HepG2 (cell line): ENCODE results near the gene KIF26B. TPM values are rescaled to one million over a fixed set of nuclear protein-coding genes. Genes with fewer than 3 reads are reported as not detected.

Source experiments
- ATAC-seq: fragments of 200-7000 bp; cut with Tn5 transposase; 3 replicates; pipeline ENCODE4 v1.9.1; 2020; ENCODE audit warnings: mild to moderate bottlenecking, moderate library complexity
- BruUV-seq: library from RNA; stranded (reverse); fragments of 400-500 nt; replicated peaks from 2 replicates; lab custom pipeline; 2021; lab: Mats Ljungman, UMichigan
- CTCF ChIA-PET: fragments of 300-600 bp; formaldehyde crosslinking; extraction: SDS; loops from one replicate; lab custom pipeline; 2021; ENCODE audit warnings: low total read pairs, inconsistent platforms, low intra/inter-chr PET ratio; lab: Yijun Ruan, JAX
- POLR2A ChIA-PET: fragments of 350-600 bp; sonication (Branson Sonifier 250); formaldehyde crosslinking; loops from one replicate; lab custom pipeline; 2020; ENCODE audit warnings: antibody characterized with exemption, inconsistent platforms; lab: Yijun Ruan, JAX
- DNase-seq: peaks from one replicate; pipeline ENCODE4 v3.0.0-alpha.2; 2015; ENCODE audit warnings: low spot score
- FAIRE-seq: peaks from 3 replicates; lab custom pipeline; 2011; peaks lifted over from hg19 to GRCh38; lab: Jason Lieb, UNC
- H2AFZ ChIP-seq: one replicate; pipeline ENCODE4 v1.6.1; 2011; ENCODE audit warnings: low read length, inconsistent platforms
- H3K27ac ChIP-seq: fragments of 300-600 bp; 3 replicates; pipeline ENCODE4 v1.8.0; 2011; ENCODE audit warnings: mixed run types, mild to moderate bottlenecking, mixed read lengths, low read length, inconsistent platforms; ENCODE audit not compliant: insufficient read depth; ENCODE audit errors: extremely low read length
- H3K27me3 ChIP-seq, 2 experiments: fragments of 200-600 bp in 1 of 2; 2 replicates in 1 of 2; 3 replicates in 1 of 2; pipeline versions ENCODE4 v1.6.0 to v1.8.0; 2011; ENCODE audit warnings: low read length in 2 of 2, mild to moderate bottlenecking in 2 of 2, moderate library complexity in 2 of 2, inconsistent platforms in 1 of 2; ENCODE audit not compliant: insufficient read depth in 2 of 2, control insufficient read depth in 1 of 2
- H3K36me3 ChIP-seq, 2 experiments: fragments of 200-600 bp in 1 of 2; replicated peaks in 1 of 2; 2 replicates in 1 of 2; 3 replicates in 1 of 2; pipeline versions ENCODE4 v1.5.1 to v1.8.0; 2011; ENCODE audit warnings: low read length in 2 of 2, inconsistent platforms in 1 of 2; ENCODE audit not compliant: insufficient read depth in 2 of 2, control insufficient read depth in 1 of 2
- H3K4me1 ChIP-seq: 2 replicates; pipeline ENCODE4 v1.5.1; 2012; ENCODE audit warnings: low read length, inconsistent platforms; ENCODE audit not compliant: insufficient read depth
- H3K4me2 ChIP-seq: 2 replicates; pipeline ENCODE4 v1.6.0; 2011; ENCODE audit warnings: low read depth, low read length, inconsistent platforms
- H3K4me3 ChIP-seq, 3 experiments: fragments of 200-600 bp in 1 of 3; sonication (generic), shearing (Covaris generic) in 1 of 3; replicated peaks in 1 of 3; 2 replicates each; pipeline ENCODE4 v1.5.1; 2011 to 2016; ENCODE audit warnings: low read length in 3 of 3, inconsistent platforms in 2 of 3, low read depth in 2 of 3, mild to moderate bottlenecking in 2 of 3, control low read depth in 1 of 3, mixed read lengths in 1 of 3; ENCODE audit not compliant: insufficient read depth in 1 of 3
- H3K79me2 ChIP-seq: one replicate; pipeline ENCODE4 v1.6.1; 2011; ENCODE audit warnings: low read length, inconsistent platforms; ENCODE audit not compliant: insufficient read depth
- H3K9ac ChIP-seq: 2 replicates; pipeline ENCODE4 v1.6.0; 2011; ENCODE audit warnings: mild to moderate bottlenecking, low read depth, low read length, inconsistent platforms; ENCODE audit not compliant: insufficient read depth
- H3K9me3 ChIP-seq: 2 replicates; pipeline ENCODE4 v1.5.1; 2012; ENCODE audit warnings: mild to moderate bottlenecking, low read length
- H4K20me1 ChIP-seq: 2 replicates; pipeline ENCODE4 v1.6.0; 2011; ENCODE audit warnings: inconsistent platforms, mild to moderate bottlenecking, low read length, moderate library complexity; ENCODE audit not compliant: insufficient read depth
- E2F5 ChIP-seq: sonication (generic); formaldehyde crosslinking; conservative IDR thresholded peaks from 2 replicates; pipeline ENCODE4 v1.4.0; 2020; ENCODE audit warnings: missing genetic modification reagents
- HNF4A ChIP-seq: sonication (generic); formaldehyde crosslinking; IDR thresholded peaks from 2 replicates; pipeline ENCODE4 v1.4.0; 2020; ENCODE audit warnings: missing genetic modification reagents
- NAIF1 ChIP-seq: sonication (generic); formaldehyde crosslinking; IDR thresholded peaks from 2 replicates; pipeline ENCODE4 v1.5.0; 2020; ENCODE audit warnings: mild to moderate bottlenecking, missing genetic modification reagents, borderline replicate concordance
- THRA ChIP-seq: sonication (generic); formaldehyde crosslinking; IDR thresholded peaks from 2 replicates; pipeline ENCODE4 v1.4.0; 2020; ENCODE audit warnings: missing genetic modification reagents, borderline replicate concordance
- ZBTB40 ChIP-seq, 2 experiments: fragments of 450-650 bp in 1 of 2; sonication (generic) in 1 of 2; formaldehyde crosslinking in 1 of 2; IDR thresholded peaks; 2 replicates each; pipeline versions ENCODE4 v1.6.1 to v1.8.0; 2016 to 2022; ENCODE audit warnings: antibody characterized with exemption in 1 of 2, mild to moderate bottlenecking in 1 of 2, missing genetic modification reagents in 1 of 2
- WGBS: methylation state at CpG from one replicate; pipeline ENCODE4 v1.1.6; 2017; ENCODE audit warnings: low lambda C conversion rate; 5-methylcytosine and 5-hydroxymethylcytosine counted together
- in situ Hi-C: cut with HindIII; loops from 2 replicates; pipeline ENCODE4 v1.10.0; 2017; ENCODE audit warnings: low pct_unique_long_range_greater_than_20kb; ENCODE audit not compliant: extremely low pct_ligation_motif_present
- intact Hi-C: fragments of 100-400 bp; cut with micrococcal nuclease; formaldehyde crosslinking; loops from one replicate; pipeline ENCODE4 v1.10.0; 2022; ENCODE audit not compliant: unreplicated experiment
- polyA plus RNA-seq, 8 experiments: library from polyadenylated mRNA; depleted of rRNA in 3 of 8; stranded (reverse) in 7 of 8; unstranded in 1 of 8; fragments of >200 nt; fragmentation: Illumina TruSeq in 4 of 8; extraction: Trizol in 4 of 8; gene quantifications; 2 replicates each; pipeline versions ENCODE4 v1.2.1 to v1.2.3, GENCODE V29; 2011 to 2016; ENCODE audit warnings: low read depth in 4 of 8, missing spikeins in 1 of 8, mixed read lengths in 1 of 8; ENCODE audit not compliant: insufficient read depth in 1 of 8
- total RNA-seq, 5 experiments: library from RNA; depleted of rRNA; stranded (reverse); fragments of >200 nt; fragmentation: Illumina TruSeq; extraction: Trizol; gene quantifications; 2 replicates each; pipeline ENCODE4 v1.2.3, GENCODE V29; 2016; ENCODE audit warnings: low read depth in 1 of 5

The KIF26B gene
- total and polyA plus RNA-seq, 2 of the 13 experiments (the other 11 are each of a cell fraction or from before 2014, with no cell fraction given): 0.08 to 0.09 TPM

- Histone ChIP-seq H3K27me3 (no peaks in the 10 kb centered on the region), H3K9ac (no peak overlapping the region), H2AFZ (no peak overlapping the region), H3K27ac (no peak overlapping the region), H3K4me3 (no peak overlapping the region), H3K79me2 (no peaks in the 10 kb centered on the region), H3K9me3 (no peaks in the 10 kb centered on the region), H3K36me3 (no peaks in the 10 kb centered on the region), H3K4me2 (no peak overlapping the region), H4K20me1 (no peaks in the 10 kb centered on the region), H3K4me1 (no peaks in the 10 kb centered on the region)
- intact Hi-C loops (no loop called here), in situ Hi-C loops (no loop called here)
- DNase-seq (no peak), FAIRE-seq (no peak), ATAC-seq (no peak)
- TF ChIP-seq HNF4A (CRISPR knock-in tag) (no peak), E2F5 (no peak), ZBTB40 (IDR thresholded peaks at IDR 0.05) (peak; percentile 58), ZBTB40 (CRISPR knock-in tag; IDR thresholded peaks at IDR 0.05) (peak; percentile 97), THRA (CRISPR knock-in tag) (no peak), NAIF1 (CRISPR knock-in tag) (no peak)
- CTCF ChIA-PET: no interaction called here
- WGBS: 65% methylated on average over 5 of the region's 5 CpGs
- no TSS peak for BruUV-seq
- POLR2A ChIA-PET: no interaction called here
Measured at GRCh38 chr1:245678860-245679411, 524.2 kb downstream of the KIF26B start.
